ENCODE results near the gene ZBTB11.

DNA sequence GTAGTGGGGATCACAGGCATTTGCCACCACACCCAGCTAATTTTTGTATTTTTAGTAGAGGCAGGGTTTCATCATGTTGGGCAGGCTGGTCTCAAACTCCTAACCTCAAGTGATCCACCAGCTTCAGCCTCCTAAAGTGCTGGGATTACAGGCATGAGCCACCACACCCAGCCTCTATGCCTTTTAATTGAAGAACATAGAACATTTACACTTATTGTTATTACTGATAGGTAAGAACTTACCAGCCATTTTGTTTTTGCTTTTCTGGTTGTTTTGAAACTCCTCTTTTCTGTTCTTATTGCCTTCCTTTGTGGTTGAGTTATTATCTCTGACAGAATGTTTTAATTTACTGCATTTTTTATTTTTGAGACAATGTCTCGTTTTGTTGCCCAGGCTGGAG lies 73.7 kb downstream of the ZBTB11 start:
- TF ChIP-seq GLI4 (CRISPR knock-in tag; IDR thresholded peaks at IDR 0.05; ENCODE audit: borderline replicate concordance) (no peak), SMC3 (IDR thresholded peaks at IDR 0.05; ENCODE audit: low read length) (no peak), KLF6 (CRISPR knock-in tag; IDR thresholded peaks at IDR 0.05) (no peak), ZNF530 (CRISPR knock-in tag; IDR thresholded peaks at IDR 0.05; ENCODE audit: low read depth) (no peak)
- TF ChIP-seq, protein P1, sequence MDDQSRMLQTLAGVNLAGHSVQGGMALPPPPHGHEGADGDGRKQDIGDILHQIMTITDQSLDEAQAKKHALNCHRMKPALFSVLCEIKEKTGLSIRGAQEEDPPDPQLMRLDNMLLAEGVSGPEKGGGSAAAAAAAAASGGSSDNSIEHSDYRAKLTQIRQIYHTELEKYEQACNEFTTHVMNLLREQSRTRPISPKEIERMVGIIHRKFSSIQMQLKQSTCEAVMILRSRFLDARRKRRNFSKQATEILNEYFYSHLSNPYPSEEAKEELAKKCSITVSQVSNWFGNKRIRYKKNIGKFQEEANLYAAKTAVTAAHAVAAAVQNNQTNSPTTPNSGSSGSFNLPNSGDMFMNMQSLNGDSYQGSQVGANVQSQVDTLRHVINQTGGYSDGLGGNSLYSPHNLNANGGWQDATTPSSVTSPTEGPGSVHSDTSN (CRISPR knock-in tag; IDR thresholded peaks at IDR 0.05; ENCODE audit: borderline replicate concordance), result no peak

All from HepG2 (cell line).